Measurements from ENCODE around the gene NR1H2. TPM values are rescaled to one million over a fixed set of nuclear protein-coding genes. Genes with fewer than 3 reads are reported as not detected.
A peak's percentile ranks its signal among the peaks of the same experiment; 100 is the strongest.

The NR1H2 gene
- total RNA-seq, 2 donors from 2014 or later, result 57.9 to 60.0 TPM

GRCh38 chr19:50379602-50380001 is 3.3 kb downstream of the NR1H2 start:
- Histone ChIP-seq H3K9me3 (no peaks in the 10 kb centered on the region), H3K27me3 (no peaks in the 10 kb centered on the region), H3K4me3 (no peak overlapping the region), H3K27ac (no peak overlapping the region), H3K36me3 (peaks cover 26% of the 10 kb centered on the region), H3K4me1 (no peaks in the 10 kb centered on the region), H3K9ac (ENCODE audit: low read depth in 2 of 2, low read length in 2 of 2) (no peak overlapping the region)
- intact Hi-C loops (cut with DNase I), result no loop called here
- no peak for DNase-seq
- no peak for TF ChIP-seq CTCF (IDR thresholded peaks at IDR 0.05)

- Histone ChIP-seq H3K4me3 (no peak overlapping the region), H3K9me3 (no peaks in the 10 kb centered on the region), H3K27me3 (no peaks in the 10 kb centered on the region), H3K36me3 (peaks cover 26% of the 10 kb centered on the region), H3K27ac (no peak overlapping the region), H3K4me1 (peaks cover 3% of the 10 kb centered on the region), H3K9ac (ENCODE audit: low read depth in 2 of 2, low read length in 2 of 2) (no peak overlapping the region)
- TF ChIP-seq CTCF (IDR thresholded peaks at IDR 0.05), result no peak
- intact Hi-C loops (cut with DNase I), result no loop called here
- no peak for DNase-seq
Observed at GRCh38 chr19:50380137-50380536, 3.9 kb downstream of the NR1H2 start.

GRCh38 chr19:50380751-50381151 is 4.5 kb downstream of the NR1H2 start:
- intact Hi-C loops (cut with DNase I), result no loop called here
- Histone ChIP-seq H3K4me3 (no peak overlapping the region), H3K27ac (no peak overlapping the region), H3K9ac (ENCODE audit: low read depth in 2 of 2, low read length in 2 of 2) (no peak overlapping the region), H3K36me3 (peaks cover 26% of the 10 kb centered on the region), H3K27me3 (no peaks in the 10 kb centered on the region), H3K4me1 (peaks cover 3% of the 10 kb centered on the region), H3K9me3 (no peaks in the 10 kb centered on the region)
- no peak for TF ChIP-seq CTCF (IDR thresholded peaks at IDR 0.05)
- no peak for DNase-seq

- DNase-seq, result no peak
- Histone ChIP-seq H3K4me1 (peaks cover 3% of the 10 kb centered on the region), H3K27me3 (no peaks in the 10 kb centered on the region), H3K4me3 (no peak overlapping the region), H3K27ac (no peak overlapping the region), H3K9ac (ENCODE audit: low read depth in 2 of 2, low read length in 2 of 2) (no peak overlapping the region), H3K36me3 (peaks cover 26% of the 10 kb centered on the region), H3K9me3 (no peaks in the 10 kb centered on the region)
- intact Hi-C loops (cut with DNase I), result no loop called here
- no peak for TF ChIP-seq CTCF (IDR thresholded peaks at IDR 0.05)
Observed at GRCh38 chr19:50381881-50382729, 5.8 kb downstream of the NR1H2 start.

GRCh38 chr19:50383001-50383851 is 7.0 kb downstream of the NR1H2 start:
- H3K36me3 ChIP-seq, result peaks cover 17% of the 10 kb centered on the region
- DNase-seq, result no peak
- no peak for TF ChIP-seq CTCF (IDR thresholded peaks at IDR 0.05)
- H3K4me1 ChIP-seq, result peaks cover 3% of the 10 kb centered on the region
- H3K9ac ChIP-seq (ENCODE audit: low read depth in 2 of 2, low read length in 2 of 2), result peak overlapping the region; percentile 41 to 81
- no peaks in the 10 kb centered on the region for H3K27me3 ChIP-seq
- H3K4me3 ChIP-seq, result peak overlapping the region; percentile 53
- peak overlapping the region; percentile 74 for H3K27ac ChIP-seq
- H3K9me3 ChIP-seq, result no peaks in the 10 kb centered on the region
- intact Hi-C loops (cut with DNase I), result no loop called here

All from colonic mucosa (tissue), 4 donors.